Neural cell (in vitro differentiated cells): ENCODE results near the gene PLA2G4C. TPM values are rescaled to one million over a fixed set of nuclear protein-coding genes. Genes with fewer than 3 reads are reported as not detected.

Experiments
- H2AFZ ChIP-seq: fragments of 200-600, 300-800 bp; sonication (generic), shearing (Covaris generic); 2 replicates; pipeline ENCODE4 v1.6.0; 2014; ENCODE audit warnings: low read depth, mild to moderate bottlenecking, antibody characterized with exemption, low read length, moderate library complexity
- H3F3A ChIP-seq: fragments of 200-600 bp; shearing (Covaris generic); 2 replicates; pipeline ENCODE4 v1.6.1; 2016; ENCODE audit warnings: mild to moderate bottlenecking, moderate library complexity, mixed read lengths, antibody characterized with exemption, low read length; ENCODE audit not compliant: insufficient read depth, poor library complexity, severe bottlenecking
- H3K27ac ChIP-seq: fragments of 200-600, 300-800 bp; sonication (generic), shearing (Covaris generic); 2 replicates; pipeline ENCODE4 v1.5.1; 2014; ENCODE audit warnings: mild to moderate bottlenecking, low read length, moderate library complexity
- H3K27me3 ChIP-seq: fragments of 300-800, 200-600 bp; sonication (generic), shearing (Covaris generic); 2 replicates; pipeline ENCODE4 v1.6.0; 2014; ENCODE audit warnings: mild to moderate bottlenecking, low read depth, low read length, moderate library complexity; ENCODE audit not compliant: insufficient read depth
- H3K36me3 ChIP-seq: fragments of 300-800, 200-600 bp; sonication (generic), shearing (Covaris generic); 2 replicates; pipeline ENCODE4 v1.5.1; 2014; ENCODE audit warnings: mild to moderate bottlenecking, antibody characterized with exemption, low read length, moderate library complexity; ENCODE audit not compliant: insufficient read depth
- H3K4me2 ChIP-seq: fragments of 300-800, 200-600 bp; sonication (generic), shearing (Covaris generic); 2 replicates; pipeline ENCODE4 v1.6.0; 2014; ENCODE audit warnings: mild to moderate bottlenecking, low read length
- H3K4me3 ChIP-seq: fragments of 300-800, 200-600 bp; sonication (generic), shearing (Covaris generic); 2 replicates; pipeline ENCODE4 v1.5.1; 2014; ENCODE audit warnings: mild to moderate bottlenecking, low read length, moderate library complexity
- H3K79me2 ChIP-seq: fragments of 200-600 bp; shearing (Covaris generic); replicated peaks from 2 replicates; pipeline ENCODE4 v1.6.0; 2014; ENCODE audit warnings: mild to moderate bottlenecking, low read length, moderate library complexity; ENCODE audit not compliant: insufficient read depth
- H3K9ac ChIP-seq: fragments of 300-800, 200-600 bp; sonication (generic), shearing (Covaris generic); 2 replicates; pipeline ENCODE4 v1.6.1; 2016; ENCODE audit warnings: mild to moderate bottlenecking, low read length, mixed read lengths
- H3K9me2 ChIP-seq: fragments of 200-600 bp; shearing (Covaris generic); 2 replicates; pipeline ENCODE4 v1.6.1; 2016; ENCODE audit warnings: mild to moderate bottlenecking, low read length, mixed read lengths; ENCODE audit not compliant: insufficient read depth
- H3K9me3 ChIP-seq: fragments of 200-600, 300-800 bp; sonication (generic), shearing (Covaris generic); 2 replicates; pipeline ENCODE4 v1.6.1; 2016; ENCODE audit warnings: mild to moderate bottlenecking, mixed run types, low read length, moderate library complexity, mixed read lengths
- H4K20me1 ChIP-seq: fragments of 200-600 bp; shearing (Covaris generic); 2 replicates; pipeline ENCODE4 v1.6.1; 2016; ENCODE audit warnings: mild to moderate bottlenecking, mixed run types; ENCODE audit not compliant: insufficient read depth
- EP300 ChIP-seq: fragments of 450-650 bp; conservative IDR thresholded peaks from 2 replicates; pipeline ENCODE4 v1.6.1; 2014; ENCODE audit warnings: antibody characterized with exemption, mild to moderate bottlenecking, moderate library complexity; ENCODE audit not compliant: poor library complexity, severe bottlenecking
- EZH2 ChIP-seq: fragments of 200-600, 300-800 bp; shearing (Covaris generic), sonication (generic); IDR thresholded peaks from 2 replicates; pipeline ENCODE4 v1.6.1; 2014; ENCODE audit warnings: antibody characterized with exemption, low read length, borderline replicate concordance, mild to moderate bottlenecking; ENCODE audit not compliant: insufficient read depth, poor library complexity, severe bottlenecking
- MXI1 ChIP-seq: fragments of 450-650 bp; conservative IDR thresholded peaks from 2 replicates; pipeline ENCODE4 v1.6.1; 2014; ENCODE audit warnings: antibody characterized with exemption, mild to moderate bottlenecking; ENCODE audit not compliant: poor library complexity, severe bottlenecking
- POLR2AphosphoS5 ChIP-seq: IDR thresholded peaks from 2 replicates; pipeline ENCODE4 v1.6.1; 2012
- RAD21 ChIP-seq: fragments of 450-650 bp; conservative IDR thresholded peaks from 2 replicates; pipeline ENCODE4 v1.6.1; 2014; ENCODE audit warnings: antibody characterized with exemption, mild to moderate bottlenecking, moderate library complexity
- SMC3 ChIP-seq: fragments of 450-650 bp; conservative IDR thresholded peaks from 2 replicates; pipeline ENCODE4 v1.6.1; 2014; ENCODE audit warnings: antibody characterized with exemption, mild to moderate bottlenecking, moderate library complexity; ENCODE audit not compliant: poor library complexity
- TAF1 ChIP-seq: IDR thresholded peaks from 2 replicates; pipeline ENCODE4 v1.6.1; 2012; ENCODE audit warnings: low read depth
- polyA plus RNA-seq: library from polyadenylated mRNA; depleted of rRNA; stranded (reverse); fragments of >200 nt; gene quantifications from 2 replicates; pipeline ENCODE4 v1.2.3, GENCODE V29; 2014
- TF ChIP-seq, protein P1 (sequence below): fragments of 450-650 bp; IDR thresholded peaks from 2 replicates; pipeline ENCODE4 v1.5.1; 2014; ENCODE audit warnings: antibody characterized with exemption, mild to moderate bottlenecking, moderate library complexity; ENCODE audit not compliant: poor library complexity, severe bottlenecking
- TF ChIP-seq, protein P2 (sequence below): IDR thresholded peaks from 2 replicates; pipeline ENCODE4 v1.6.1; 2012; ENCODE audit warnings: borderline replicate concordance

Gene PLA2G4C
- polyA plus RNA-seq, 1 donor from 2014 or later = 8.6 TPM

DNA sequence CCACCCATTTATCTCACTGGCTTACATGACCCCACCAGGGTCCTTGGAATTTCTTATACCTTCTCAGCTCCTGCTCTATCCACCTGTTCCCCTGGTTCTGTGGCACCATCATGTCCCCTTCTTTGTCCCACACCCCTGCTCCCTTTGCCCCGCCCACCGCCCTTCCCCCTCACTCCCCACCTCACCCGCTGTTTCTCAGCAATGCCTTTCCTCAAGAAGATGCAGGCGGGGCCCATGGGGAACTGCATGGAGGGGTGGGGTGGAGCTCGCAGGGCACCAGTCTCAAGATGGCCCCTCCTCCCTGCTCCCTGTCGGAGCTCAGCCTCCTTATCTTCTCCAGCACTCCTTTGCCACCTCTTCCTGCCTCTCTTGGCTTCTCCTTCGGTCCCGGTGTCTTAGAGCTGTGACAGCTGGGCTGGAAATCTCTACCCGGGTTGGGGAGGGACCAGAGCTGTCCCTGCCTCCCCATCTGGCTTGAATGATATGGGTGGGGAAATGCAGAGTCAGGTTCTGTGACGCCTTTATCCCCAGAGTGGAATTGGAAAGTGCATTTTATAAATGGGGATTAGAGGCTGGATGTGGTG, 66.8 kb downstream of the PLA2G4C start, which contains the start of gene CABP5:
CABP5 (minus strand) TSS at position 405 of the 584 bp plus-strand sequence; CDS start at position 248, 157 bp downstream.
- no peaks in the 10 kb centered on the region for H3K9me2 ChIP-seq
- H3K4me3 ChIP-seq = no peak within 1 kb of the TSS
- H2AFZ ChIP-seq = no peak within 1 kb of the TSS
- H3K4me2 ChIP-seq = no peak within 1 kb of the TSS
- TF ChIP-seq MXI1 = no peak
- TF ChIP-seq SMC3 = no peak
- no peak for TF ChIP-seq EZH2
- no peak for TF ChIP-seq EP300
- TF ChIP-seq, protein P1, sequence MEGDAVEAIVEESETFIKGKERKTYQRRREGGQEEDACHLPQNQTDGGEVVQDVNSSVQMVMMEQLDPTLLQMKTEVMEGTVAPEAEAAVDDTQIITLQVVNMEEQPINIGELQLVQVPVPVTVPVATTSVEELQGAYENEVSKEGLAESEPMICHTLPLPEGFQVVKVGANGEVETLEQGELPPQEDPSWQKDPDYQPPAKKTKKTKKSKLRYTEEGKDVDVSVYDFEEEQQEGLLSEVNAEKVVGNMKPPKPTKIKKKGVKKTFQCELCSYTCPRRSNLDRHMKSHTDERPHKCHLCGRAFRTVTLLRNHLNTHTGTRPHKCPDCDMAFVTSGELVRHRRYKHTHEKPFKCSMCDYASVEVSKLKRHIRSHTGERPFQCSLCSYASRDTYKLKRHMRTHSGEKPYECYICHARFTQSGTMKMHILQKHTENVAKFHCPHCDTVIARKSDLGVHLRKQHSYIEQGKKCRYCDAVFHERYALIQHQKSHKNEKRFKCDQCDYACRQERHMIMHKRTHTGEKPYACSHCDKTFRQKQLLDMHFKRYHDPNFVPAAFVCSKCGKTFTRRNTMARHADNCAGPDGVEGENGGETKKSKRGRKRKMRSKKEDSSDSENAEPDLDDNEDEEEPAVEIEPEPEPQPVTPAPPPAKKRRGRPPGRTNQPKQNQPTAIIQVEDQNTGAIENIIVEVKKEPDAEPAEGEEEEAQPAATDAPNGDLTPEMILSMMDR = no peak
- TF ChIP-seq, protein P2, sequence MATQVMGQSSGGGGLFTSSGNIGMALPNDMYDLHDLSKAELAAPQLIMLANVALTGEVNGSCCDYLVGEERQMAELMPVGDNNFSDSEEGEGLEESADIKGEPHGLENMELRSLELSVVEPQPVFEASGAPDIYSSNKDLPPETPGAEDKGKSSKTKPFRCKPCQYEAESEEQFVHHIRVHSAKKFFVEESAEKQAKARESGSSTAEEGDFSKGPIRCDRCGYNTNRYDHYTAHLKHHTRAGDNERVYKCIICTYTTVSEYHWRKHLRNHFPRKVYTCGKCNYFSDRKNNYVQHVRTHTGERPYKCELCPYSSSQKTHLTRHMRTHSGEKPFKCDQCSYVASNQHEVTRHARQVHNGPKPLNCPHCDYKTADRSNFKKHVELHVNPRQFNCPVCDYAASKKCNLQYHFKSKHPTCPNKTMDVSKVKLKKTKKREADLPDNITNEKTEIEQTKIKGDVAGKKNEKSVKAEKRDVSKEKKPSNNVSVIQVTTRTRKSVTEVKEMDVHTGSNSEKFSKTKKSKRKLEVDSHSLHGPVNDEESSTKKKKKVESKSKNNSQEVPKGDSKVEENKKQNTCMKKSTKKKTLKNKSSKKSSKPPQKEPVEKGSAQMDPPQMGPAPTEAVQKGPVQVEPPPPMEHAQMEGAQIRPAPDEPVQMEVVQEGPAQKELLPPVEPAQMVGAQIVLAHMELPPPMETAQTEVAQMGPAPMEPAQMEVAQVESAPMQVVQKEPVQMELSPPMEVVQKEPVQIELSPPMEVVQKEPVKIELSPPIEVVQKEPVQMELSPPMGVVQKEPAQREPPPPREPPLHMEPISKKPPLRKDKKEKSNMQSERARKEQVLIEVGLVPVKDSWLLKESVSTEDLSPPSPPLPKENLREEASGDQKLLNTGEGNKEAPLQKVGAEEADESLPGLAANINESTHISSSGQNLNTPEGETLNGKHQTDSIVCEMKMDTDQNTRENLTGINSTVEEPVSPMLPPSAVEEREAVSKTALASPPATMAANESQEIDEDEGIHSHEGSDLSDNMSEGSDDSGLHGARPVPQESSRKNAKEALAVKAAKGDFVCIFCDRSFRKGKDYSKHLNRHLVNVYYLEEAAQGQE = no peak
- no peak for TF ChIP-seq TAF1
- no peak for TF ChIP-seq POLR2AphosphoS5
- TF ChIP-seq RAD21 = no peak
- no peaks in the 10 kb centered on the region for H4K20me1 ChIP-seq
- no peaks in the 10 kb centered on the region for H3K36me3 ChIP-seq
- H3K79me2 ChIP-seq = no peaks in the 10 kb centered on the region
- H3K9ac ChIP-seq = no peak within 1 kb of the TSS
- no peak within 1 kb of the TSS for H3K27ac ChIP-seq
- H3K27me3 ChIP-seq = no peaks in the 10 kb centered on the region
- H3K9me3 ChIP-seq = no peaks in the 10 kb centered on the region
- no peaks in the 10 kb centered on the region for H3F3A ChIP-seq

DNA sequence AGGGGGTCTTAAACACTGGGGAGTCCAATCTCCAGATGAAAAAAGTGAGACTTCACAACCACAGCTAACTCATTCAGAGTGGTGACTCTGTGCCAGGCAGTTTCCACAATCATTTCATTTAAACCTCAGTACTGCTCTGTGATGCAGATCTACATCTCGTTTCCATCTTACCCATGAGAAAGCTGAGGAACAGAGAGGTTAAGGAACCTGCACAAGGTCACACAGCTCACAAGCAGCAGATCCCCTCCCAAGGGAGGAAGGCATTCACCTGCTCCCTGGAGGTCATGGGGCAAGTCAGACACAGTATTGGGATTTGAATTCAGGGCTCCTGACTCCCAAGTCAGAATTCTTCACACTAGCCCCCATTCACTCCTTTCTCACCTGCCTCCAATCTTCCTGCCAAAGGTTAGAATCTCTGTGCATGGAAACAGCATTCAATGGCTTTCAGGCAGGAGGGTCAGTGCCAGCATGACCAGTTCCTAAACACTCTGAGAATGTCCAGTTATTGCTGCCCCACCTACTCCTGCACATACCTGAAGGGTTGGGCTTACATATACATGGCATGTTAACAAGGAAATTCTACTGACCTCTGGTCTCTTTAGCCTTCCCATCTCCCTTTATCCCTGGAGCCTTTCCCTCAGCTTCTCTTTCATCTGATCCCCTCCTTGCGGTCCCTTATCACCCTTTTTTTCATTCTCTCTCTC, 68.6 kb downstream of the PLA2G4C start:
- Histone ChIP-seq H3K9me2 (no peaks in the 10 kb centered on the region), H3K36me3 (no peaks in the 10 kb centered on the region), H3K4me2 (no peak overlapping the region), H3K27ac (no peak overlapping the region), H3K27me3 (no peaks in the 10 kb centered on the region), H3K9me3 (no peaks in the 10 kb centered on the region), H2AFZ (no peak overlapping the region), H3K4me3 (no peak overlapping the region), H4K20me1 (no peaks in the 10 kb centered on the region), H3K79me2 (no peaks in the 10 kb centered on the region), H3K9ac (no peak overlapping the region), H3F3A (no peaks in the 10 kb centered on the region)
- TF ChIP-seq SMC3 = no peak
- no peak for TF ChIP-seq TAF1
- TF ChIP-seq MXI1 = no peak
- no peak for TF ChIP-seq POLR2AphosphoS5
- TF ChIP-seq RAD21 = no peak
- no peak for TF ChIP-seq EZH2
- TF ChIP-seq, protein P1 = no peak
- TF ChIP-seq, protein P2 = no peak
- no peak for TF ChIP-seq EP300
